OCI-LY7 (cell line): ENCODE results near the gene IDH2. TPM values are rescaled to one million over a fixed set of nuclear protein-coding genes. Genes with fewer than 3 reads are reported as not detected.

Experiments
- BruUV-seq: library from RNA; stranded (reverse); fragments of 400-500 nt; replicated peaks from 2 replicates; lab custom pipeline; 2021; lab: Mats Ljungman, UMichigan
- CTCF ChIA-PET: fragments of 300-600 bp; sonication (Branson Sonifier 250); formaldehyde crosslinking; loops from one replicate; lab custom pipeline; 2022; ENCODE audit warnings: antibody characterized with exemption; ENCODE audit not compliant: unreplicated experiment; lab: Charles Lee
- POLR2A ChIA-PET: fragments of 300-600 bp; sonication (Branson Sonifier 250); formaldehyde crosslinking; loops from one replicate; lab custom pipeline; 2022; ENCODE audit warnings: antibody characterized with exemption; lab: Charles Lee
- DNase-seq: peaks from one replicate; pipeline ENCODE4 v3.0.0-alpha.2; 2015; ENCODE audit warnings: low spot score
- H2AFZ ChIP-seq: fragments of 200-600 bp; sonication (generic), shearing (Covaris generic); 2 replicates; pipeline ENCODE4 v1.6.1; 2014; ENCODE audit warnings: mild to moderate bottlenecking, antibody characterized with exemption, low read length, moderate library complexity
- H3K27ac ChIP-seq: fragments of 200-600 bp; sonication (generic); 2 replicates; pipeline ENCODE4 v1.5.1; 2014; ENCODE audit warnings: mixed run types, low read depth, mild to moderate bottlenecking, moderate library complexity, low read length, inconsistent platforms; ENCODE audit not compliant: poor library complexity, severe bottlenecking
- H3K36me3 ChIP-seq: fragments of 200-600 bp; sonication (generic); 2 replicates; pipeline ENCODE4 v1.6.1; 2014; ENCODE audit warnings: mild to moderate bottlenecking, antibody characterized with exemption, low read length, moderate library complexity, mixed read lengths; ENCODE audit not compliant: insufficient read depth
- H3K4me1 ChIP-seq: fragments of 200-600 bp; sonication (generic); 2 replicates; pipeline ENCODE4 v1.5.1; 2014; ENCODE audit warnings: mild to moderate bottlenecking, low read length; ENCODE audit not compliant: insufficient read depth, poor library complexity, severe bottlenecking
- H3K4me2 ChIP-seq: fragments of 200-600 bp; sonication (generic); 2 replicates; pipeline ENCODE4 v1.6.1; 2014; ENCODE audit warnings: mild to moderate bottlenecking, low read length
- H3K4me3 ChIP-seq: fragments of 200-600 bp; sonication (generic); 2 replicates; pipeline ENCODE4 v1.5.1; 2014; ENCODE audit warnings: mild to moderate bottlenecking, low read depth, low read length; ENCODE audit not compliant: poor library complexity, severe bottlenecking
- H3K79me2 ChIP-seq: fragments of 200-600 bp; sonication (generic); 2 replicates; pipeline ENCODE4 v1.6.1; 2016; ENCODE audit warnings: low read depth, mild to moderate bottlenecking, low read length, moderate library complexity, mixed read lengths; ENCODE audit not compliant: insufficient read depth
- H3K9me2 ChIP-seq: fragments of 200-600 bp; sonication (generic); 2 replicates; pipeline ENCODE4 v1.6.1; 2016; ENCODE audit warnings: mild to moderate bottlenecking, low read length, mixed read lengths; ENCODE audit not compliant: insufficient read depth
- H3K9me3 ChIP-seq: fragments of 200-600 bp; sonication (generic); 2 replicates; pipeline ENCODE4 v1.6.1; 2014; ENCODE audit warnings: mild to moderate bottlenecking, mixed run types, low read length, mixed read lengths
- H4K20me1 ChIP-seq: fragments of 200-600 bp; sonication (generic); 2 replicates; pipeline ENCODE4 v1.6.1; 2014; ENCODE audit warnings: mild to moderate bottlenecking, antibody characterized with exemption, low read length, moderate library complexity, mixed read lengths; ENCODE audit not compliant: insufficient read depth
- EZH2phosphoT487 ChIP-seq: fragments of 200-600 bp; sonication (generic); IDR thresholded peaks from 2 replicates; pipeline ENCODE4 v1.6.1; 2018; ENCODE audit warnings: low read depth, borderline replicate concordance, mild to moderate bottlenecking, mixed run types, antibody characterized with exemption, low read length, moderate library complexity, mixed read lengths
- intact Hi-C: fragments of 100-400 bp; cut with micrococcal nuclease; formaldehyde crosslinking; loops from one replicate; pipeline ENCODE4 v1.10.0; 2022; ENCODE audit not compliant: unreplicated experiment
- total RNA-seq, 2 experiments: library from RNA; depleted of rRNA in 1 of 2; stranded (reverse); fragments of >200 nt in 1 of 2; shearing (Covaris generic) in 1 of 2; gene quantifications; 2 replicates each; pipeline ENCODE4 v1.2.3, GENCODE V29; 2014 to 2022
- TF ChIP-seq, protein P1 (sequence below): fragments of 200-600 bp; sonication (generic); conservative IDR thresholded peaks from 2 replicates; pipeline ENCODE4 v1.5.1; 2014; ENCODE audit warnings: mild to moderate bottlenecking, antibody characterized with exemption, low read length, moderate library complexity, mixed read lengths

The IDH2 gene
- total RNA-seq, 2 experiments from 2014 or later: 220 to 224 TPM

- DNase-seq: no peak
- Histone ChIP-seq H3K36me3 (0 out of 2 replicates have a peak, but pooled peaks cover 4% of the 10 kb centered on the region), H3K9me3 (no peaks in the 10 kb centered on the region), H3K4me3 (no peak overlapping the region), H3K4me1 (peaks cover 57% of the 10 kb centered on the region), H3K79me2 (peaks cover 5% of the 10 kb centered on the region; the same call in 1 of the 2 replicates), H3K9me2 (no peaks in the 10 kb centered on the region), H3K27ac (peak overlapping the region; percentile 83), H2AFZ (no peak overlapping the region), H3K4me2 (peak overlapping the region; percentile 19; the same call in 1 of the 2 replicates), H4K20me1 (no peaks in the 10 kb centered on the region)
- POLR2A ChIA-PET: interaction anchor here (0.5 to 1.5 kb wide), 2 partner anchors 13 to 140 kb away, joined by 3 to 4 read pairs; no protein-coding TSS in a partner anchor
- intact Hi-C loops: no loop called here
- BruUV-seq: no TSS peak
- CTCF ChIA-PET: no interaction called here
- TF ChIP-seq, protein P1, sequence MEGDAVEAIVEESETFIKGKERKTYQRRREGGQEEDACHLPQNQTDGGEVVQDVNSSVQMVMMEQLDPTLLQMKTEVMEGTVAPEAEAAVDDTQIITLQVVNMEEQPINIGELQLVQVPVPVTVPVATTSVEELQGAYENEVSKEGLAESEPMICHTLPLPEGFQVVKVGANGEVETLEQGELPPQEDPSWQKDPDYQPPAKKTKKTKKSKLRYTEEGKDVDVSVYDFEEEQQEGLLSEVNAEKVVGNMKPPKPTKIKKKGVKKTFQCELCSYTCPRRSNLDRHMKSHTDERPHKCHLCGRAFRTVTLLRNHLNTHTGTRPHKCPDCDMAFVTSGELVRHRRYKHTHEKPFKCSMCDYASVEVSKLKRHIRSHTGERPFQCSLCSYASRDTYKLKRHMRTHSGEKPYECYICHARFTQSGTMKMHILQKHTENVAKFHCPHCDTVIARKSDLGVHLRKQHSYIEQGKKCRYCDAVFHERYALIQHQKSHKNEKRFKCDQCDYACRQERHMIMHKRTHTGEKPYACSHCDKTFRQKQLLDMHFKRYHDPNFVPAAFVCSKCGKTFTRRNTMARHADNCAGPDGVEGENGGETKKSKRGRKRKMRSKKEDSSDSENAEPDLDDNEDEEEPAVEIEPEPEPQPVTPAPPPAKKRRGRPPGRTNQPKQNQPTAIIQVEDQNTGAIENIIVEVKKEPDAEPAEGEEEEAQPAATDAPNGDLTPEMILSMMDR: no peak
- no peak for TF ChIP-seq EZH2phosphoT487
Measured at GRCh38 chr15:90058308-90058707, 44.0 kb downstream of the IDH2 start.

DNA sequence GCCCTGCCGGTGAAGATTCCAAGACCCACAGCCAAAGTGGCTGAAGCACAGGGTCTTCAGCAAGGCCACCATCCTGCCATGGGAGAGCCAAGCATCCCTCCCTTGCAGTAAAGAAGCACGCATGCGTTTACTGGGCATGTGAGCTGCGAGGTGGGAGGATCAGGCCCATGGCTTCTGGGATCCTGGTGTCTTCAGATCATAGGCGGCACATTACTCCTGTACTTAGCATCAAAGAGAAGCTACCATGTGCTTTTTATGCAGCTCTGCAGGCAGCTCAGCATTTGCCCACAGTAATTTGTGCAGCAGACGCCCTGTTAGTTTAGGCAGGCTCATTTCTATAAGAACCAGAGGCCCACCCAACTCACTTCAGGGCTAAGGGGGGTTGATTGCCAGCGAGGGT is 45.7 kb downstream of the IDH2 start:
- TF ChIP-seq EZH2phosphoT487: no peak
- TF ChIP-seq, protein P1: no peak
- Histone ChIP-seq H3K9me3 (no peaks in the 10 kb centered on the region), H3K4me2 (no peak overlapping the region), H3K9me2 (no peaks in the 10 kb centered on the region), H3K79me2 (peaks cover 5% of the 10 kb centered on the region; the same call in 1 of the 2 replicates), H3K36me3 (0 out of 2 replicates have a peak, but pooled peaks cover 4% of the 10 kb centered on the region), H3K4me1 (peaks cover 39% of the 10 kb centered on the region), H3K4me3 (no peak overlapping the region), H3K27ac (no peak overlapping the region), H4K20me1 (no peaks in the 10 kb centered on the region), H2AFZ (no peak overlapping the region)
- CTCF ChIA-PET: no interaction called here
- BruUV-seq: no TSS peak
- DNase-seq: no peak
- intact Hi-C loops: no loop called here
- POLR2A ChIA-PET: interaction anchor here (1.7 kb wide), 1 partner anchor 9 kb away, joined by 8 read pairs; no protein-coding TSS in a partner anchor

DNA sequence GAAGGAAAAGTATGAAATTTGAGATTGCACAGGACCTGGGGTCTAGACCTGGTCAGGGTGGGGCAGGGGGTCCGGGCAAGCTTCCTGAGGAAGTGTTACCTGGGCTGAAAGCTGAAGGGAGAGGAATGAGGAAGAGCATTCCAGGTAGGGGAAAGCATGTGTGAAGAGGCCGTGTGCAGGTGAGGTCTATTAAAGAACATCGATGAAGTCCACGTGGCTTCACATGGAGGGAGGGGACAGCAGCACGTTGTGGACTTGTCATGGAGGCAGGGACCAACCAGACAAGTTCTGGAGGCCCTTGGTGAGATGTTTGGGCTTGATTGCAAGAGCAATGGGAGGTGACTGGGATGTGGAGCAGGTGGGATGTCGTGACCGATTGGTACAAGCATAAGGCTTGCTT is 47.1 kb downstream of the IDH2 start:
- H3K9me2 ChIP-seq: no peaks in the 10 kb centered on the region
- TF ChIP-seq, protein P1: no peak
- no peak for TF ChIP-seq EZH2phosphoT487
- H3K4me2 ChIP-seq: no peak overlapping the region
- H3K4me3 ChIP-seq: no peak overlapping the region
- no peak for DNase-seq
- 0 out of 2 replicates have a peak, but pooled peaks cover 4% of the 10 kb centered on the region for H3K36me3 ChIP-seq
- intact Hi-C loops: no loop called here
- no TSS peak for BruUV-seq
- ChIA-PET CTCF (no interaction called here), POLR2A (interaction anchor here (0.7 kb wide), 1 partner anchor 614 kb away, joined by 3 read pairs; no protein-coding TSS in a partner anchor)
- H3K27ac ChIP-seq: no peak overlapping the region
- no peak overlapping the region for H2AFZ ChIP-seq
- H4K20me1 ChIP-seq: no peaks in the 10 kb centered on the region
- H3K79me2 ChIP-seq: 0 out of 2 replicates have a peak, but pooled peaks cover 2% of the 10 kb centered on the region
- H3K9me3 ChIP-seq: no peaks in the 10 kb centered on the region
- H3K4me1 ChIP-seq: peaks cover 25% of the 10 kb centered on the region
